Cardiac fibroblast (primary cell): Measurements from ENCODE around the gene PARD3B.

Source experiments
- DNase-seq, 2 donors: peaks; one replicate each; pipeline versions ENCODE4 v3.0.0 to v3.0.0-alpha.2; 2010; ENCODE audit warnings: low read depth in 2 of 2
- H3K4me3 ChIP-seq, 2 donors: replicated peaks in 1 of 2; 1 replicate in 1 of 2; 2 replicates in 1 of 2; pipeline ENCODE4 v1.5.1; 2011; ENCODE audit warnings: low read depth in 2 of 2, low read length in 2 of 2, mild to moderate bottlenecking in 2 of 2, moderate library complexity in 1 of 2
- CTCF ChIP-seq: IDR thresholded peaks from one replicate; pipeline ENCODE4 v1.5.1; 2011; ENCODE audit warnings: low read depth, mild to moderate bottlenecking, low read length, inconsistent platforms

Gene PARD3B

GRCh38 chr2:205656461-205656860, 1111.2 kb downstream of the PARD3B start:
- DNase-seq: no peak
- no peak for TF ChIP-seq CTCF
- H3K4me3 ChIP-seq: no peak overlapping the region

GRCh38 chr2:205656941-205657340, 1111.7 kb downstream of the PARD3B start:
- no peak for DNase-seq
- H3K4me3 ChIP-seq: no peak overlapping the region
- TF ChIP-seq CTCF: no peak

GRCh38 chr2:205657579-205657978, 1112.3 kb downstream of the PARD3B start:
- peak; percentile 80 to 84 for DNase-seq
- no peak overlapping the region for H3K4me3 ChIP-seq
- TF ChIP-seq CTCF: no peak

- no peak for TF ChIP-seq CTCF
- H3K4me3 ChIP-seq: no peak overlapping the region
- no peak for DNase-seq
These were observed 1112.8 kb downstream of the PARD3B start for GRCh38 chr2:205658068-205658467.

- H3K4me3 ChIP-seq: no peak overlapping the region
- TF ChIP-seq CTCF: no peak
- no peak for DNase-seq
These were observed 1113.3 kb downstream of the PARD3B start for GRCh38 chr2:205658572-205658971.

- H3K4me3 ChIP-seq: no peak overlapping the region
- no peak for DNase-seq
- no peak for TF ChIP-seq CTCF
These were observed 1114.6 kb downstream of the PARD3B start for GRCh38 chr2:205659922-205660321.

GRCh38 chr2:205660521-205661124, 1115.3 kb downstream of the PARD3B start:
- no peak for TF ChIP-seq CTCF
- DNase-seq: peak; percentile 81 to 94
- H3K4me3 ChIP-seq: no peak overlapping the region
